Tibial nerve (tissue), 4 donors: ENCODE measurements around the gene NSUN2. TPM values are rescaled to one million over a fixed set of nuclear protein-coding genes. Genes with fewer than 3 reads are reported as not detected.

Source experiments
- DNase-seq, 2 donors: peaks; one replicate each; pipeline ENCODE4 v3.0.0-alpha.2; 2019; ENCODE audit warnings: low spot score in 2 of 2
- H3K27ac ChIP-seq, 4 donors: fragments of 200-600 bp; sonication (generic) in 3 of 4; one replicate each; pipeline ENCODE4 v1.5.1; 2017 to 2019; ENCODE audit warnings: mild to moderate bottlenecking in 1 of 4
- H3K27me3 ChIP-seq, 2 donors: fragments of 200-600 bp; sonication (generic) in 1 of 2; one replicate each; pipeline versions ENCODE4 v1.5.1 to v1.6.0; 2017 to 2019
- H3K36me3 ChIP-seq, 3 donors: fragments of 200-600 bp; sonication (generic); one replicate each; pipeline ENCODE4 v1.5.1; 2018 to 2019
- H3K4me1 ChIP-seq, 4 donors: fragments of 200-600 bp; sonication (generic) in 3 of 4; one replicate each; pipeline ENCODE4 v1.5.1; 2017 to 2019
- H3K4me3 ChIP-seq, 4 donors: fragments of 200-600 bp; sonication (generic) in 3 of 4; one replicate each; pipeline ENCODE4 v1.5.1; 2017 to 2019; ENCODE audit warnings: mild to moderate bottlenecking in 1 of 4, moderate library complexity in 1 of 4
- H3K9me3 ChIP-seq, 4 donors: fragments of 200-600 bp; sonication (generic) in 3 of 4; one replicate each; pipeline ENCODE4 v1.5.1; 2017 to 2019
- EP300 ChIP-seq, 2 donors: sonication (generic); formaldehyde crosslinking; IDR thresholded peaks; one replicate each; pipeline ENCODE4 v1.6.1; 2017; ENCODE audit warnings: antibody characterized with exemption in 2 of 2, mild to moderate bottlenecking in 1 of 2
- POLR2A ChIP-seq, 2 donors: fragments of 450-650 bp; IDR thresholded peaks; one replicate each; pipeline ENCODE4 v1.6.1; 2017; ENCODE audit warnings: antibody characterized with exemption in 2 of 2, mild to moderate bottlenecking in 2 of 2, moderate library complexity in 2 of 2
- WGBS, 2 donors: methylation state at CpG; one replicate each; pipeline ENCODE4 v1.1.5; 2018; 5-methylcytosine and 5-hydroxymethylcytosine counted together
- total RNA-seq, 4 donors: library from RNA; depleted of rRNA; stranded (reverse); fragments of >200 nt; gene quantifications; one replicate each; pipeline ENCODE4 v1.1.0, GENCODE V29; 2016
- TF ChIP-seq, protein P1 (sequence below), 5 experiments: fragments of 200-600 bp in 3 of 5; fragments of 450-650 bp in 2 of 5; sonication (generic) in 3 of 5; IDR thresholded peaks; one replicate each; pipeline ENCODE4 v1.5.1; 2016 to 2019; ENCODE audit warnings: antibody characterized with exemption in 5 of 5, mild to moderate bottlenecking in 3 of 5, moderate library complexity in 2 of 5

The NSUN2 gene
- total RNA-seq, 4 donors from 2014 or later: 43.5 to 73.5 (median 58.5) TPM

DNA sequence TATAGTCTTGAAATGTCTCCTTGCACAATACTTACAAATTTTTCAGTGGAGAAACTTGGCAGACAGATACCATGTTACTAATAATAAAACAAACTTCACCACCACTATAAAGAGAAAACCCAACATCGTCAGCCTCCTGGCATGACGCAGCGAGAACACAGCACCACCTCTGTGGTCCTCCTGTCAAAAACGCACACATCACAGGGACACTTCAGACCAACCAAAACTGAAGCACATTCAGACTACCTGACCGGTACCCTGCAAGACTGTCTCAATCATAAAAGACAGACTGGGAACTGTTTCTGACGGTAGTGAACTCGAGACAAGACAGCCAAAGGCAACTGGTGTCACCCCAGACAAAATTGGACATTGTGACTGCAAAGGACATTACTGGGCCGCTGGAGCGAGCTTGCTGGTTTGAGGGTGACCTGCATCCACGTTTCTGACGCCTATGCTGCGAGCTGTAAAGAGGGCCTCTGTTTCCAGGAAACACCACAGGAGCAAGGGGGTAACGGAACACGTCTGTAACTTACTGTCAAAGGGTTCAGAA is 34.4 kb downstream of the NSUN2 start:
- Histone ChIP-seq H3K27me3 (no peaks in the 10 kb centered on the region), H3K4me1 (no peaks in the 10 kb centered on the region), H3K9me3 (no peaks in the 10 kb centered on the region), H3K27ac (no peak overlapping the region), H3K36me3 (peaks cover 0 to 80% (median 14%) of the 10 kb centered on the region in 3 donors), H3K4me3 (no peak overlapping the region)
- 81 to 82% methylated on average over 12 to 14 of the region's 14 CpGs for WGBS, 2 donors
- TF ChIP-seq POLR2A (IDR thresholded peaks at IDR 0.05): no peak
- TF ChIP-seq EP300 (IDR thresholded peaks at IDR 0.05): no peak
- TF ChIP-seq, protein P1, sequence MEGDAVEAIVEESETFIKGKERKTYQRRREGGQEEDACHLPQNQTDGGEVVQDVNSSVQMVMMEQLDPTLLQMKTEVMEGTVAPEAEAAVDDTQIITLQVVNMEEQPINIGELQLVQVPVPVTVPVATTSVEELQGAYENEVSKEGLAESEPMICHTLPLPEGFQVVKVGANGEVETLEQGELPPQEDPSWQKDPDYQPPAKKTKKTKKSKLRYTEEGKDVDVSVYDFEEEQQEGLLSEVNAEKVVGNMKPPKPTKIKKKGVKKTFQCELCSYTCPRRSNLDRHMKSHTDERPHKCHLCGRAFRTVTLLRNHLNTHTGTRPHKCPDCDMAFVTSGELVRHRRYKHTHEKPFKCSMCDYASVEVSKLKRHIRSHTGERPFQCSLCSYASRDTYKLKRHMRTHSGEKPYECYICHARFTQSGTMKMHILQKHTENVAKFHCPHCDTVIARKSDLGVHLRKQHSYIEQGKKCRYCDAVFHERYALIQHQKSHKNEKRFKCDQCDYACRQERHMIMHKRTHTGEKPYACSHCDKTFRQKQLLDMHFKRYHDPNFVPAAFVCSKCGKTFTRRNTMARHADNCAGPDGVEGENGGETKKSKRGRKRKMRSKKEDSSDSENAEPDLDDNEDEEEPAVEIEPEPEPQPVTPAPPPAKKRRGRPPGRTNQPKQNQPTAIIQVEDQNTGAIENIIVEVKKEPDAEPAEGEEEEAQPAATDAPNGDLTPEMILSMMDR (IDR thresholded peaks at IDR 0.05): no peak
- no peak for DNase-seq

DNA sequence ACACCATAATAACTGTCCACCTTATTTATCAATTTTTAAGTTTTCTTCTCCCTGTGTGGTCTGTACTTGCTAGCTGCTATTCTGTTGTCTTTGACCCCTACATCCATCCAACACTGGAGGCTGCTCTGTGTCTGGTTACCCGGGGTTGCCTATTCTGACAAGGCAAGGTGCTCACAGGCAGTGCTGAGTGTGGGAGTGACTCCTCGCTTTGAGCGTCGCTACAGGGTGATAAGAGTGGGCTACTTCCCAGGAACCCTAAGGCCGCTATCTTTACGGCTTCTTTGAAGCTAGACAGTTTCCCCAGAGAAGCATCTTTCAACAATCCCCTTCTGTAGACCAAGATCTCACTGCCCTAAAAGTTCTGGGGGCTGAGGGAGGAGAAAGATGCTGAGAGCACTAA is 35.3 kb downstream of the NSUN2 start:
- Histone ChIP-seq H3K27ac (no peak overlapping the region), H3K27me3 (no peaks in the 10 kb centered on the region), H3K9me3 (no peaks in the 10 kb centered on the region), H3K4me3 (no peak overlapping the region), H3K36me3 (peaks cover 0 to 73% (median 5%) of the 10 kb centered on the region in 3 donors), H3K4me1 (no peaks in the 10 kb centered on the region)
- 93 to 95% methylated on average over 6 of the region's 6 CpGs for WGBS, 2 donors
- no peak for DNase-seq
- TF ChIP-seq EP300 (IDR thresholded peaks at IDR 0.05) (no peak), POLR2A (IDR thresholded peaks at IDR 0.05) (no peak)
- TF ChIP-seq, protein P1 (IDR thresholded peaks at IDR 0.05): no peak

DNA sequence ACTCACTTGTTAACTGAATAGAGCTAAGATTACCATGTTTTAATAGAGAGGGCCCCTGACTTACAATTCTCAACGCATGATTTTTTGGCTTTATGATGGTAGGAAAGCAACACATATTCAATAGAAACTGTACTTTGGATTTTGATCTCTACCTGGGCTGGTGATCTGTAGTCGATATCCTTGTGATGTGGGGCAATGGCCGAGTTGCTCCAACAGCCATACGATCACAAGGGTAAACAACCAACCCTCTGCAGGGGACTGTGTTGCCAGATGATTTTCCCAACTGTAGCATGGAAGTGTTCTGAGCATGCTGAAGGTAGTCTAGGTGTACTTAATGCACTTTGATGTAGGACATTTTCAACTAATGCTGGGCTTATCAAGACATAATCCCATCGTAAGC is 36.5 kb downstream of the NSUN2 start:
- Histone ChIP-seq H3K36me3 (peaks cover 0 to 61% (median 4%) of the 10 kb centered on the region in 3 donors), H3K9me3 (no peaks in the 10 kb centered on the region), H3K27ac (no peak overlapping the region), H3K4me3 (no peak overlapping the region), H3K4me1 (no peaks in the 10 kb centered on the region), H3K27me3 (no peaks in the 10 kb centered on the region)
- TF ChIP-seq EP300 (IDR thresholded peaks at IDR 0.05) (no peak), POLR2A (IDR thresholded peaks at IDR 0.05) (no peak)
- TF ChIP-seq, protein P1 (IDR thresholded peaks at IDR 0.05): no peak
- no peak for DNase-seq
- WGBS, 2 donors: 96 to 98% methylated on average over 5 of the region's 5 CpGs

DNA sequence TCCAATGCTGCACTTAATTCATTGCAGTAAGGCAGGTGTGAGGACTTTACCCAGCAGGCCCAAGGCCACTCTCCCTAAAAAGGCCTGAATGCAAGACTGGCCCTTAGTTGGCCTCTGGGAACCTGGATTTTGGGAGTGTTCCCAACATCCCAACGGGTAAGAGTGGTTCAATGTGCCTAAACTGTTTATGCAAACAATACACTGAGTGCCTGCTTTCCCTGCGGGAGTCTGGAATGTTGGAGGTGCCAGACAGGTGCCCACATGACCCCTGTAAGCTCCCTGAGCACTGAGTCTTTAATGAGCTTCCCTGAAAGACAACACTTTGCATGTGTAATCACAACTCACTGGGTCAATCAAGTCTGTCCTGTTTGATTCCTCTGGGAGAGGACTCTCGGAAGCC is 37.4 kb downstream of the NSUN2 start:
- Histone ChIP-seq H3K4me1 (no peaks in the 10 kb centered on the region), H3K9me3 (no peaks in the 10 kb centered on the region), H3K36me3 (peaks cover 0 to 51% (median 4%) of the 10 kb centered on the region in 3 donors), H3K27me3 (no peaks in the 10 kb centered on the region), H3K27ac (no peak overlapping the region), H3K4me3 (no peak overlapping the region)
- 72 to 93% methylated on average over 1 to 3 of the region's 3 CpGs for WGBS, 2 donors
- TF ChIP-seq, protein P1 (IDR thresholded peaks at IDR 0.05): no peak
- TF ChIP-seq EP300 (IDR thresholded peaks at IDR 0.05) (no peak), POLR2A (IDR thresholded peaks at IDR 0.05) (no peak)
- DNase-seq: no peak

DNA sequence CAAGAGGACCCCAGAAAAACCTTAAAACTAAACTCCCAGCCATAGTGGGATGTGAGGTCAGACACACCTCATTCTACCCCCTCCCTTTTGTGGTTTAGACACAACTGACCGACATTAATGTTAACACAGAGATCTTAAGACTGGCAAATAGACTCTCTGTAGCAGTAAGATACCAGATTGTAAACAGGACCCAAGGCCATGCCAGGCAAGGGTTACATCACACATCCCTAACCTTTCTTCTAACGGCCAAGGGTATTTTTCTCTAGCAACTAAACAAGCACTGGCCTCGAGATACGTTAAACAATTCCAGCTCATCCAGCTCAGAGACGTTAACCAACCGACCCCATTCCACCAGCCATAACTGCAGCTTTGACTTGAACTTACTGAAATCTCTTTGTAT is 38.8 kb downstream of the NSUN2 start:
- WGBS, 2 donors: 80 to 84% methylated on average over 6 of the region's 6 CpGs

More for the DNA sequence above, 38.8 kb downstream of the NSUN2 start:
- no peaks in the 10 kb centered on the region for H3K9me3 ChIP-seq
- no peaks in the 10 kb centered on the region for H3K4me1 ChIP-seq
- H3K27me3 ChIP-seq: no peaks in the 10 kb centered on the region
- peaks cover 0 to 38% (median 4%) of the 10 kb centered on the region in 3 donors for H3K36me3 ChIP-seq
- TF ChIP-seq, protein P1 (IDR thresholded peaks at IDR 0.05): no peak
- H3K27ac ChIP-seq: no peak overlapping the region
- DNase-seq: no peak
- no peak overlapping the region for H3K4me3 ChIP-seq
